CD4-positive, alpha-beta T cell treated with Interleukin-4 for 1 hour (primary cell): ENCODE measurements around the gene BNC2.

Source experiments
- DNase-seq, 2 donors: peaks; one replicate each; pipeline ENCODE4 v3.0.0-alpha.2; 2020 to 2022

BNC2 gene

DNA sequence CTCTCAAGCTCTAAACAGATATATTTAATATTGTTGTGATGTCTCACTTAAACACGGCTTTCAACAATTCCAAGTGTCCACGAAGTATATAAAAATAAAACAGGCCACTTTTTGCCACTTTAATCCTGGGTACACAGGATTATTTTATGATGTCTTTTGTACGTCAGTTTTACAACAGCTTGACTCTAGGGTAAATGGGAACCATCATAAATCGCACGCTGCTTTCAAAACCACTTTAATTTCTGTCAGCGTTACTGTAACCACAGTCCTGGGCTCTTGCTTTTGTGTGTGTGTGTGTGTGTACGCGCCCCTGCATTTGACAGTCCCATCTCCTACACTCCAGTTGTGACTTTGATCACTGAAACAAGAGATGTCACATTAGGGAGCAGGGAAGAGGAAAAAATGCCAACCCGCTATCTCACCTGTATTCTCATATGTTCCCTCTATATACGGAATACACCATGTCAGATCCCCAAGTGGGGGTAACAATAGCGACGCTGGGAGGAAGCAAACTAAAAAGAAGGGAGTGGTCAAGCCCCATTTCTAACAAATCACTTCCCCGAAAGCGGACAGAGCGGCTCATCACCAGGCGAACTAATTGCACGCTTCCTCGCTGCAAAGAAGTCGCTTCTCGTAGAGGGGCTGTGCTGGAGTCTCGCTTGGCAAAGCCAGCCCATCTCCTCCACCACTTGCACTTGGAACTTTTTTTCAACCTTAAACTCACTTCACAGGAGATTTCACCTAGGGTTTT, 1.2 kb downstream of the BNC2 start:
- no peak for DNase-seq

DNA sequence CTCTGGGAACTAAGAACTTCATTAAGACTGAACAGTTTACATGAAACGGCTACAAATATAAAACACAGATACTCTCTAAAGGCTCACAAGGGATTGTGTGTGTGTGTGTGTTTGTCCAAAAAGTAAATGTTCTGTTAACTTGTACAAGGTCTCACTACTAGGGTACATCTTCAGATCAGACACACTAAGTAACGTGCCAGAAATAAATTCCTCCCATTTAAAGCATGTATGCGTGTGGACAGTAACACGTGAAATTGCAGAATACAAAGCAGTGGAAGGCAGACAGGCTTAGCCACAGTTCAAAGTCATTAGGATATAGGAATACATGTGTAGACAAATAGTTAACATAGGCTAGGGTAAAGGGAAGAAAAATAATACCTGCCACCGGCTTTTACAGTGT, 1.8 kb downstream of the BNC2 start:
- DNase-seq, result no peak

DNA sequence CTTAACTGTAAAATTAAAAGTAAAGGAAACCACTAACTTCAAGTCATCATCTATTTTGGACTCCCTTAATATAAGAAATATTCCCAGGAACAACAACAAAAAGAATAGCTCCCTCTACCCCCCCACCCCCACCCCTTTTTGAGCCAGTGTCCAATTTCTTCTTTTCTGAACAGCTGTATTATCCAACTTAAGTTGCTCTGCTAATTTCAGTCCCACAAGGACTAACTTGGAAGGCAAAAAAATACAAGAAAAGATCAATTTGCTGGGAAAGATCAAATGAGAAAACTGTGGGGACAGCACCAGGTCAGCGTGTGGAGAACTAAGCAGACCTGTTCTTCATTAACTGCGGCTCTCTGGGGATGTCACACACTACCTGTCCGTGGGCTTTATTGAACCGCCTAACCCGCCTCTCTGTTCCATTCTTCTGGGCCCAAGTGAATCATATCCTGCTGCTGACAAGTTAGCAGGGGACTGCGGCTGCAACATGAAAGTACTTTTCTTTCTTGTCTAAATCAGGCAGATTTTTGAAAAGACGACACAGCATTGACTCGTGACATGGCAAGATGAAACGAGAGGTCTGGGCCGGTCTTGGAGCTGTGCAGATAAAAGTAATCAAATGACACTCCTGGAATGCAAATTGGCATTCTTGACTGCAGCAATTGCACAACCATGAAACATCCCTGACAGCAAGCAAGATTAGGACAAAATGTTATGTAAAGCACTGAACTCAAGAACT, 2.7 kb downstream of the BNC2 start:
- no peak for DNase-seq

DNA sequence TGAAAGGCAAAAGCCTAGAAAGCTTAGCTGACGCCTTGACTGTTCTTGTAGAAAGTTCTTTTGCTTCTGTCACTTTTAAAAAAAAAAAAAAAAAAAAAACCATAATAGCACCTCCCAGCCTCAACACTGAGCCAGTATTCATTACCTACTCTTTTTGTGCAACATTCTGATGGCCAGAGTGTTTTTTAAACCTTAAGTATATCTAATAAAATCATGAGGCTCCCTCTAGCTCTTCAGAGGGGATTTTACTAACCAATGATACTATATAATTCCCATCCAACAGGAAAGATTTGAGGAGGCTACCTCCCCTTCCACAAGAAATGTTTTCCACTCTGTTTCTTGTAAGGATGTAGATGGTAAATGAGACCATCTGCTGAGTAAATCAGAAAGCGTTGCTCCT, 3.9 kb downstream of the BNC2 start:
- DNase-seq, result no peak

- DNase-seq, result no peak
These were observed 5.6 kb downstream of the BNC2 start for GRCh38 chr9:16864649-16865434.

- no peak for DNase-seq
These were observed 22.3 kb downstream of the BNC2 start for GRCh38 chr9:16848179-16848578.

DNA sequence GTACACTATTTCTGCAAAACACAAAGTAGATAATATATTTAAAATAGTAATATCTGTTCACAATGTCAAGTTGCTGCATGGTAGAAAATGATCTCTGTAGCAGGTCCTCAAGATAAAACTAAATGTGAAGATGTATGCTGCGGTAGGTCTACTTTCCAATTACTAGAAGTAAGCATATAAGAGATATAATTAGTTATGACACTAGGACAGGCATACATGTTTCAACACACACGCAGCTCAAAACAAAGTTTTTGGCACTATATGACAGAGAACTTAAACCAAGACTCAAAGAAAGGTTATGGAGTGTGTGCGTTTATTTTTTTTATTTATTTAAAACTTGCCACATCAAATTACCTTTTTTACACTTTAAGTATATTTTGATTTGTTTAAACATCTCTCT, 23.5 kb downstream of the BNC2 start:
- DNase-seq, result no peak

- DNase-seq, result no peak
These were observed 24.1 kb downstream of the BNC2 start for GRCh38 chr9:16846367-16846766.

GRCh38 chr9:16834817-16835216, 35.7 kb downstream of the BNC2 start:
- no peak for DNase-seq

DNA sequence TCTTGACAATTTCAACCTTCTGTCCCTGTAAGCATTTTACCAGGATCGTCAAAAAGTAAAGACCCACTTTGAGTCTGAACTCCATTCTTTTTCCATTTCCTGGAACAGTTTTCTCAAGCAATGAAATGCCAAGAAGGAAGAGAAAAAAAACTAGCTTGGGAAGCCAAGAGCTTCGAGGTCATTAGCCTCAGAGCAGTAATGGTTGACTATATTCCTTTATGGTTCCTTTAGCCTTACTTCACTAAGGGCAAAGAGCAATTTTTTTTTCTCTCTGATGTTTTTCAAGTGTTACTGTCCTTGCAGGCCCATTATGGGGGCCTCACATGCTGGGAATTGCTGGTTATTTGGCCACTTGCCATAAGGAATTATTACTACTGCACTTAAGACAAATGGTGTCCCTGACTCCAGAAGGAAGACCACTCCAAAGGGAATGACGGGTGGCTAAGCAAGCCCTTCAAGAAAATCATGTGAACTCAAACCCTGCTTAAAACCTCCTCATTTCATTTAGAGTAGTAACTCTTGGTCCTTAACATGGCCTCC, 37.1 kb downstream of the BNC2 start:
- no peak for DNase-seq

DNA sequence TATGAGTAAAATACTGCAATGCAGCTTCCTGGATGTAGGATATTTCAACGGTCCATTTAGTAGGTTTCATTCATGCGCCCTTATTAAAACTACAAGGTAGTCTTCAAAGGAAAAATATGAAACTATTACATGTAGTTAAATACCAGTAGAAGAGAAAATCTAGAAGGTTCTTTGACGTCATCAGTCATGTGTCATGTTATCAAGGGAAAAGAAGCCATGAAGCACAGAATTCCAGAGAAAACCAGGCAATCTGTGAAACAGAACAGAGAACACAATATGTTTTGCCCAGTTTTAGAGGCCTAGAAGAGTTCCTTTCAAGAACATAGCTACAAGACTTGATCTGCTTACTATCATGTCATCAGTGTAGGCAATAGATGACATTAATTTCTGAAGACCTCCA, 38.4 kb downstream of the BNC2 start:
- DNase-seq, result no peak

DNA sequence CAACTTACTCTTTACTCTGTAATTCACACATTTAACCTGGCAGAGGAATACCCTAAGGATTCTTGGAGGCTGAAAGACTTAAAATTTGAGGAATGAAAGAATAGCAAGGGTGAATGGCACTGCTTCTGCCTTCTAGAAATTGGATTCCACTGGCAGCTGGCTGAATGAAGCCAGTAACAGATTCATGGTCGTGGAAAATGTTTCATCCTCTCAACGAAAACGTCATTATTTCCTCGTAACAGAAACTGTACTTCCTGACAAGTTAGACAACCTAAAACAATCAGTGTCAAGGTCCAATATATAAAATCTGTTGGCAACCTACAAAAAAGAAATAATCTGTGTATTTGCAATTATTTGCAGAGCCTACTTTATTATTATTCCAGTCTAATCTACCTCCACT, 39.7 kb downstream of the BNC2 start:
- DNase-seq, result no peak

DNA sequence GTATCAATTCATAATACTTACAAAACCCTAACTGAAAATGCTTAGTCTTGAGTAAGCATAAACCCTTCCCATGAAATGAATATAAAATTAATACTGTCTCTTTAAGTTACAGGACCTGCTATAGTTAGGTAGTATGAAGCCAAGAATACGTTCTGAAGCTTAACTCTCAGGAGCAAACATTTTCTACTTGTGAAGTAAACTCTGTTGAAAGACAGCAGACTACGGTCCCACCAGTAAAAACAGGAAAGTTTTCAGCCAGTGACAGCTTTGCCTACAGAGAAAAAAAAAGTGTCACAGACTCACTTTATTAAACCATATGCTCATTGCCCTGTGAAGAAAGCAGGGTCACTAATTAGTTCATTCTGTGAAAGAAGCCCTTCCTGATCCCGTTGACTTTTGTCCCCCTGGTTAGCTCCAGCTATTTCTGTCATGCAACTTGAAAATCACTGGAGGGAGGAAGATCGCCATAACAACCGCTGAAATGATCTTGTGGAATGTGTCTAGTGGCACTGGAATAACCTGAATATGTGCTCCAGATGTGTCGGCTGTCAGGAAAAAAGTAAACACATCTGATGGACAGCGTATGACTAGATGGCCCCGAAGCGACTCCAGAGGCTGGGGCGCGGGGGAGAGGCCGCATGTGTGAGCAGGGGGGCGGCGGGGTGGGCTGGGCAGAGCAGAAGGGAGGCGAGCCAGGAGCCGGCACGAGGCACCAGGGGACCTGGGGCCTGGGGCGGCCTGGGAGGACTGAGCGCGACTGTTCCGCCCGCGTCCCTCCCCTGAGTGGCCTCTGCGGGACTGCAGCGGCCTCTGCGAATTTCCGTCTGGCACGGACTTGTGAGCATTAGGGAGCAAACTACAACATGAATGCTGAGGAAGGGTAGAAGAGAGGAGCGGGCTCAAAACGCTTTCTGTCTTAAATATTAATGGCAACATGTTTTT, 41.9 kb downstream of the BNC2 start:
- DNase-seq, result no peak

DNA sequence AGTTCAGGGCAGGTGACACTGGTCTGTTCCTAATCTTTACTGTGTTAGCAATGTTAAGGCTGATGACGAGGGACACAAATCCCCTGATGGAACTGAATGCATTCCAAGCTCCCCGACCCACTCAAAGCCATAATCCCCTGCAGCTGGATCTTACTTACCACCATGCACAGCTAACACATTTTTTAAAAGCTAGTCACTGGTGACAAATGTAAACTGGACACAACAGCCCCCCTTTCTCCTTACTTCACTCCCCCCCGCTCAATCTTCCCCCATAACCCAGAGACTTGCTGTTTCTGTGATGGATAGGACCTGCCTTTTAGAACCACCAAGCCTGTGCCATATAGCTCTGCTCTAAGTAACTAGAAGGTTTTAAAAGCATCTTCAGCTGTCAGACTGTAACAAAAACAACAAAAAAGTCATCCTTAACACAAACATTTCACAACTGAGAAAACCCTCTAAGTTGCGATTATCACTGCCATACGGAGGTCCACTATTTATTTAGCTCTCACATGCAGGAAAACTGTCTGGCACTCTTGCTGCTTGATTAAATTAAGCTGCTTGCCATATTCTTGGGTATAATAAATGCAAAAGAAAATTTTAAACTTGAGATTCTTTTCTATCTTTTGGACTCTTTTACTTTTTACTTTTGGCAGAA, 44.4 kb downstream of the BNC2 start:
- no peak for DNase-seq

- no peak for DNase-seq
These were observed 45.1 kb downstream of the BNC2 start for GRCh38 chr9:16825331-16825725.

DNA sequence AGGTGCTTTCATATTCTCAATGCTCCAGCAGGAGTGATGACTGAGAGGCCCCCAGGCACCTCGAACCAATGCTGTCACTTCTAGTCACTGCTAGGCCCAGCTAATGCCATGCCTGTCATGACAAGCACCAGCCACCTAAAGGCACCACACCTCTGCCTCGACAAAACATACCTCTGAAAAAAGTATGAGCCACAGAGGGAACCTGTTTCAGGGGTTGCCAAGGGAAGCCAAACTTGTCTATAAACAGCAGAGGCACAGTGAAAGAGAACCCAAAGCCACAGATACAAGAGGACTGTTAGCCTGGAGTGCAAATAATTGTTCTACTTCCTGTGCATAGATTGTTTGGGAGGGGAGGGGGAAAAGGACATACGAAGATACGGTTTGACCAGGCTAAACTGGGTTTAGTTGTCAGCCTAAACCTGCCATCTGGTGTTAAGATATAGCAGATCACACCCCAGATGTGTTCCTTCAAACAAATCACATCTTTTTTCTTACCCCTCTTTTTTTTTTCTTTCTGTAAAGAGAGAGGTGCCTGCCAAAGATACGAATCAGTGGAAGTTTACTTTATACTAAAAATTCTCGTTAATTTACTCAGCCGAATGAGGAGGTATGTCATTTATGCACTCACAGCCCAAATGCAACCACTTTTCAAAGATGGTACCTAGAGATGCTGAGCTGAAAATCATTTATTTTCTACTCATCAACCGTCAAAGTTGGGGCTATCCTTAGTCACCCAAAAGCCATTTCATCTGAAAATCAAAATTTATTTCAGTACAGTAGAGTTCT, 45.7 kb downstream of the BNC2 start:
- DNase-seq, result no peak

DNA sequence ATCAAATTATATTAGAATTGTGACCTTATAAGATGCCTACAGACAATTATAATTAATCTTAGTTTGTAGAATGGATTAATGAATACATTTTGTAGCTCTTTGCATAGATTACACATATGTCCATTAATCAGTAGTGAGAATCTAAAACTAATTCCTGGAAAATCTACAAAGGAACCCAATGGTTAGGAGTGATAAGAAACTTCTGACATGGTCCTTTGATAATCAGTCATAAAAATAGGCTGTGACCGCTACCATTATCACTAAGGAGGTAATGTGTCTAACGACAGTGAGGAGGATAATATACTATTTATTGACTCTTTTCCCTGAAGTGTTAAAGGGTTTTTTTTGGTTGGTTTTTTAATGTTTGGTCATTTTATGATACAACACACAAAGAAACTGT, 46.6 kb downstream of the BNC2 start:
- no peak for DNase-seq

DNA sequence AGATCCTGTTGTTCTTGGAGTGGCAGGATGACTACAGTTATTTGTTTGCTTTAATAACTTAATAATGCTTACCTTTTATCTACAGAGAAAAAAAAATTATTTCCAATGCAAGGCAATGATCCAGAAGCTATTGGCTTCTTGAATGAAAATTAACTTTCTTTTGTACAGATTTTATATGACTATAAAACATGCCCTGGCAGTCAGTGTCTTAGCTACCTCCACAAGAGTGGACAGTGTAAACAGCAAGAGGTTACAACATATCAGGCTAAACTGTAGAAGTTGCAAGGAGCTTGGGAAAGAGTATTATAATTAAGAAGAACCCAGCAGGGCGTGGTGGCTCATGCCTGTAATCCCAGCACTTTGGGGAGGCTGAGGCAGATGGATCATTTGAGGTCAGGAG, 49.1 kb downstream of the BNC2 start:
- DNase-seq, result no peak

DNA sequence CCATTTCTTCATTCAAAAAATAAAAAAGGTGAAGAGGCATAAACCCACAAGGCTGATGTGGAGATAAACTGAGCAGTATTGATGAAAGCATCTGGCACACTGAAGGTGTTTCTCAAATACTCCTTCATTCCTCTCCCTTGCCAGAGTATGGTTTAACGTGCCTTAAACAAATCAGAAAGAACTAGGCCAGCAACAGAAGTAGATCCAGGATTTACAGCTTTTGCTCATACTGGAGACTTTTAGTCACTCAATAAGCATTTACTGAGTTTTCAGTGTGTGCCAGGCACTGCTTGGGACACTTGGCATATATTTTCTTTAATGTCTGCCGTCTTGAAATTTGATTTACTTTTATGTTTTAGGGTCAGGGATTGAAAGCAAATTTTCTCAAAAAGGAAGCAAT, 53.0 kb downstream of the BNC2 start:
- no peak for DNase-seq

- no peak for DNase-seq
These were observed 53.5 kb downstream of the BNC2 start for GRCh38 chr9:16817002-16817401.

DNA sequence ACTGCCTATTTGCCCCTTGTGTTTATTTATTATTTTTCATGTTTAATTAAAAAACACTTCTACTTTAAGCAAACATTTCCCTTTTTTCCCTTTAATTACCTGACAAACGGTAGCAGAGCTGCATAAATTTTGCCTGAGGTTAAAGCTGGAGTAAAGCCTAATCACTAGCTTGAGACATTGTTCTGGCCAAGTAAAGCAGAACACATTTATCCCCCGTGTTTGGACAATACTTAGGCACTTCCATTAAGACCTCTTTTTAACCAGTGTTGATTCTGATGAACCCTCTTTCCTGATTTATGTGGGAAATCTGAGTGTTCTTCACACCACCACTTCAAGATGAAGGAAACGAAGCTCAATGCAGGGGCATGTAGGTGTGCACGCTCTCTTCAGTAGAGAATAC, 54.5 kb downstream of the BNC2 start:
- DNase-seq, result no peak
